Activated CD8-positive, alpha-beta memory T cell treated with anti-CD3 and anti-CD28 coated beads, Interleukin-2, amount 10 ng/mL, durations not matched to agents 7 days and 5 days (primary cell): ENCODE data around the gene C13orf46. TPM values are rescaled to one million over a fixed set of nuclear protein-coding genes. Genes with fewer than 3 reads are reported as not detected.
"Not testable (repeated sequence)": the region's sequence is repeated elsewhere in the genome, so short reads cannot be mapped to it uniquely, and the experiment has no call there.

ENCODE experiments used
- ATAC-seq: fragments of 150-1000 bp; cut with Tn5 transposase; one replicate; pipeline ENCODE4 v1.10.0; 2021; ENCODE audit warnings: moderate library complexity
- CTCF ChIA-PET: fragments of 350-600 bp; sonication (Branson Sonifier 250); formaldehyde crosslinking; loops from one replicate; lab custom pipeline; 2021; ENCODE audit warnings: antibody characterized with exemption; lab: Charles Lee
- DNase-seq: peaks from one replicate; pipeline ENCODE4 v3.0.0-alpha.2; 2020
- H3K27ac Mint-ChIP-seq: one replicate; pipeline ENCODE4 v1.8.0; 2021; ENCODE audit warnings: mild to moderate bottlenecking, mixed read lengths
- H3K27me3 Mint-ChIP-seq: one replicate; pipeline ENCODE4 v1.8.0; 2021; ENCODE audit warnings: mixed read lengths
- H3K36me3 Mint-ChIP-seq: one replicate; pipeline ENCODE4 v1.8.0; 2021; ENCODE audit warnings: mild to moderate bottlenecking, mixed read lengths
- H3K4me1 Mint-ChIP-seq: one replicate; pipeline ENCODE4 v1.8.0; 2021; ENCODE audit warnings: mixed read lengths
- H3K4me3 Mint-ChIP-seq: one replicate; pipeline ENCODE4 v1.8.0; 2021; ENCODE audit warnings: mild to moderate bottlenecking, moderate library complexity, mixed read lengths
- H3K9me3 Mint-ChIP-seq: one replicate; pipeline ENCODE4 v1.8.0; 2022; ENCODE audit warnings: low read depth, mixed read lengths
- total RNA-seq, 2 experiments: library from RNA; stranded (reverse); gene quantifications; one replicate each; pipeline ENCODE4 v1.2.3, GENCODE V29; 2021

C13orf46 gene
- total RNA-seq = 1 to 10 TPM in 1 of 2 experiments, under 1 TPM in 1; 0.37 to 2.3 TPM

GRCh38 chr13:113973218-113974164 is at the start of gene C13orf46:
Gene C13orf46 (minus strand): TSS chr13:113974076. CDS start chr13:113973997, 79 bp downstream.
- no peaks in the 10 kb centered on the region for H3K4me1 Mint-ChIP-seq
- no peak within 1 kb of the TSS for H3K4me3 Mint-ChIP-seq
- ATAC-seq (no peak), DNase-seq (no peak)
- H3K27me3 Mint-ChIP-seq = no peaks in the 10 kb centered on the region
- H3K27ac Mint-ChIP-seq = no peak within 1 kb of the TSS
- no peaks in the 10 kb centered on the region for H3K9me3 Mint-ChIP-seq
- CTCF ChIA-PET = no interaction called here
- peaks cover 1% of the 10 kb centered on the region for H3K36me3 Mint-ChIP-seq

GRCh38 chr13:114022876-114023275 is 49.0 kb upstream of the C13orf46 start:
- Mint-ChIP-seq H3K36me3 (peaks cover 3% of the 10 kb centered on the region), H3K27ac (no peak overlapping the region), H3K4me3 (no peak overlapping the region), H3K9me3 (no peaks in the 10 kb centered on the region), H3K27me3 (no peaks in the 10 kb centered on the region), H3K4me1 (peaks cover 3% of the 10 kb centered on the region)
- CTCF ChIA-PET = no interaction called here
- no peak for ATAC-seq
- DNase-seq = no peak

GRCh38 chr13:114022309-114022669 is 48.4 kb upstream of the C13orf46 start:
- H3K36me3 Mint-ChIP-seq = peaks cover 1% of the 10 kb centered on the region
- ATAC-seq = no peak
- H3K27ac Mint-ChIP-seq = no peak overlapping the region
- no peaks in the 10 kb centered on the region for H3K27me3 Mint-ChIP-seq
- DNase-seq = no peak
- no peaks in the 10 kb centered on the region for H3K9me3 Mint-ChIP-seq
- H3K4me3 Mint-ChIP-seq = no peak overlapping the region
- CTCF ChIA-PET = interaction anchor here (1.0 kb wide), 1 partner anchor 88 kb away, joined by 4 read pairs; no protein-coding TSS in a partner anchor
- peaks cover 3% of the 10 kb centered on the region for H3K4me1 Mint-ChIP-seq

GRCh38 chr13:114021464-114022308 is 47.8 kb upstream of the C13orf46 start:
- H3K27me3 Mint-ChIP-seq = no peaks in the 10 kb centered on the region
- CTCF ChIA-PET = interaction anchor here (1.0 kb wide), 1 partner anchor 88 kb away, joined by 4 read pairs; no protein-coding TSS in a partner anchor
- H3K4me3 Mint-ChIP-seq = no peak overlapping the region
- no peak overlapping the region for H3K27ac Mint-ChIP-seq
- ATAC-seq = no peak
- peaks cover 2% of the 10 kb centered on the region for H3K36me3 Mint-ChIP-seq
- no peaks in the 10 kb centered on the region for H3K9me3 Mint-ChIP-seq
- peaks cover 3% of the 10 kb centered on the region for H3K4me1 Mint-ChIP-seq
- no peak for DNase-seq

- ATAC-seq (no peak), DNase-seq (no peak)
- Mint-ChIP-seq H3K4me3 (no peak overlapping the region), H3K4me1 (peaks cover 3% of the 10 kb centered on the region), H3K36me3 (peaks cover 3% of the 10 kb centered on the region), H3K9me3 (no peaks in the 10 kb centered on the region), H3K27me3 (no peaks in the 10 kb centered on the region), H3K27ac (no peak overlapping the region)
- CTCF ChIA-PET = no interaction called here
Measured at GRCh38 chr13:114020750-114021463, 47.0 kb upstream of the C13orf46 start.

GRCh38 chr13:114020134-114020533 is 46.3 kb upstream of the C13orf46 start:
- H3K4me1 Mint-ChIP-seq, CTCF ChIA-PET, ATAC-seq, H3K4me3 Mint-ChIP-seq, H3K9me3 Mint-ChIP-seq, H3K27me3 Mint-ChIP-seq, DNase-seq, H3K27ac Mint-ChIP-seq, H3K36me3 Mint-ChIP-seq: not testable (repeated sequence)

GRCh38 chr13:114019367-114019766 is 45.5 kb upstream of the C13orf46 start:
- Mint-ChIP-seq H3K27ac (no peak overlapping the region), H3K36me3 (peaks cover 3% of the 10 kb centered on the region), H3K27me3 (no peaks in the 10 kb centered on the region), H3K4me1 (peaks cover 3% of the 10 kb centered on the region), H3K9me3 (no peaks in the 10 kb centered on the region), H3K4me3 (no peak overlapping the region)
- ATAC-seq = no peak
- DNase-seq = no peak
- CTCF ChIA-PET = no interaction called here

GRCh38 chr13:114018461-114019055 is 44.7 kb upstream of the C13orf46 start:
- CTCF ChIA-PET = no interaction called here
- Mint-ChIP-seq H3K4me3 (no peak overlapping the region), H3K9me3 (no peaks in the 10 kb centered on the region), H3K27me3 (no peaks in the 10 kb centered on the region), H3K4me1 (no peaks in the 10 kb centered on the region), H3K36me3 (peaks cover 3% of the 10 kb centered on the region), H3K27ac (no peak overlapping the region)
- DNase-seq = no peak
- no peak for ATAC-seq

- H3K9me3 Mint-ChIP-seq = no peaks in the 10 kb centered on the region
- CTCF ChIA-PET = no interaction called here
- no peak overlapping the region for H3K4me3 Mint-ChIP-seq
- ATAC-seq (no peak), DNase-seq (no peak)
- H3K36me3 Mint-ChIP-seq = peaks cover 3% of the 10 kb centered on the region
- H3K27ac Mint-ChIP-seq = no peak overlapping the region
- no peaks in the 10 kb centered on the region for H3K27me3 Mint-ChIP-seq
- no peaks in the 10 kb centered on the region for H3K4me1 Mint-ChIP-seq
Measured at GRCh38 chr13:114017966-114018365, 44.1 kb upstream of the C13orf46 start.

GRCh38 chr13:114017028-114017630 is 43.3 kb upstream of the C13orf46 start:
- H3K27ac Mint-ChIP-seq = no peak overlapping the region
- H3K9me3 Mint-ChIP-seq = no peaks in the 10 kb centered on the region
- H3K27me3 Mint-ChIP-seq = no peaks in the 10 kb centered on the region
- ATAC-seq = no peak
- H3K36me3 Mint-ChIP-seq = peaks cover 3% of the 10 kb centered on the region
- H3K4me1 Mint-ChIP-seq = no peaks in the 10 kb centered on the region
- H3K4me3 Mint-ChIP-seq = no peak overlapping the region
- no peak for DNase-seq
- CTCF ChIA-PET = no interaction called here

GRCh38 chr13:114016321-114017027 is 42.6 kb upstream of the C13orf46 start:
- DNase-seq (no peak), ATAC-seq (no peak)
- H3K4me3 Mint-ChIP-seq = no peak overlapping the region
- H3K27ac Mint-ChIP-seq = no peak overlapping the region
- H3K4me1 Mint-ChIP-seq = no peaks in the 10 kb centered on the region
- H3K9me3 Mint-ChIP-seq = no peaks in the 10 kb centered on the region
- H3K27me3 Mint-ChIP-seq = no peaks in the 10 kb centered on the region
- CTCF ChIA-PET = interaction anchor here (1.0 kb wide), 1 partner anchor 32 kb away, joined by 3 read pairs; no protein-coding TSS in a partner anchor
- peaks cover 3% of the 10 kb centered on the region for H3K36me3 Mint-ChIP-seq

GRCh38 chr13:114015969-114016295 is 42.1 kb upstream of the C13orf46 start:
- Mint-ChIP-seq H3K36me3 (peaks cover 5% of the 10 kb centered on the region), H3K27ac (no peak overlapping the region), H3K27me3 (no peaks in the 10 kb centered on the region), H3K4me1 (peaks cover 3% of the 10 kb centered on the region), H3K4me3 (no peak overlapping the region), H3K9me3 (no peaks in the 10 kb centered on the region)
- DNase-seq (no peak), ATAC-seq (no peak)
- CTCF ChIA-PET = interaction anchor here (1.0 kb wide), 1 partner anchor 33 kb away, joined by 3 read pairs; no protein-coding TSS in a partner anchor
